HG02763 (cell line): Measurements from ENCODE around the gene EPS8L2.
"Not testable (repeated sequence)": the region's sequence is repeated elsewhere in the genome, so short reads cannot be mapped to it uniquely, and the experiment has no call there.

Experiments
- ATAC-seq: cut with Tn5 transposase; IDR thresholded peaks from one replicate; pipeline ENCODE4 v1.9.1; 2021; ENCODE audit warnings: mild to moderate bottlenecking, moderate library complexity; ENCODE audit not compliant: unreplicated experiment

The EPS8L2 gene

GRCh38 chr11:689625-690024 is 16.4 kb upstream of the EPS8L2 start:
- ATAC-seq, result no peak

DNA sequence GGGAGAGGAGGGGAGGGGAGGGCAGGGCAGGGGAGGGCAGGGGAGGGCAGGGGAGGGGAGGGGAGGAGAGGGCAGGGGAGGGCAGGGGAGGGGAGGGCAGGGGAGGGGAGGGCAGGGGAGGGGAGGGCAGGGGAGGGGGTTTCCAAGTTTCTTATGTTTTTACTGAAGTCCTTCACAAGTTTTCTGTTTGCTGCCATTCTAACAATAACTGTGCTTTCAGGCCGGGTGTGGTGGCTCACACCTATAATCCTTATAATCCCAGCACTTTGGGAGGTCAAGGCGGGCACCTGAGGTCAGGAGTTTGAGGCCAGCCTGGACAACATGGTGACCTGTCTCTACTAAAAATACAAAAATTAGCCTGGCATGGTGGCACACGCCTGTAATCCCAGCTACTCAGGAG is 15.8 kb upstream of the EPS8L2 start:
- ATAC-seq, result not testable (repeated sequence)

- ATAC-seq, result no peak
Measured at GRCh38 chr11:690738-691633, 15.0 kb upstream of the EPS8L2 start.

GRCh38 chr11:691710-692590 is 14.1 kb upstream of the EPS8L2 start:
- ATAC-seq, result no peak

GRCh38 chr11:692824-693414 is 13.1 kb upstream of the EPS8L2 start:
- no peak for ATAC-seq

GRCh38 chr11:693415-693831 is 12.6 kb upstream of the EPS8L2 start:
- no peak for ATAC-seq

DNA sequence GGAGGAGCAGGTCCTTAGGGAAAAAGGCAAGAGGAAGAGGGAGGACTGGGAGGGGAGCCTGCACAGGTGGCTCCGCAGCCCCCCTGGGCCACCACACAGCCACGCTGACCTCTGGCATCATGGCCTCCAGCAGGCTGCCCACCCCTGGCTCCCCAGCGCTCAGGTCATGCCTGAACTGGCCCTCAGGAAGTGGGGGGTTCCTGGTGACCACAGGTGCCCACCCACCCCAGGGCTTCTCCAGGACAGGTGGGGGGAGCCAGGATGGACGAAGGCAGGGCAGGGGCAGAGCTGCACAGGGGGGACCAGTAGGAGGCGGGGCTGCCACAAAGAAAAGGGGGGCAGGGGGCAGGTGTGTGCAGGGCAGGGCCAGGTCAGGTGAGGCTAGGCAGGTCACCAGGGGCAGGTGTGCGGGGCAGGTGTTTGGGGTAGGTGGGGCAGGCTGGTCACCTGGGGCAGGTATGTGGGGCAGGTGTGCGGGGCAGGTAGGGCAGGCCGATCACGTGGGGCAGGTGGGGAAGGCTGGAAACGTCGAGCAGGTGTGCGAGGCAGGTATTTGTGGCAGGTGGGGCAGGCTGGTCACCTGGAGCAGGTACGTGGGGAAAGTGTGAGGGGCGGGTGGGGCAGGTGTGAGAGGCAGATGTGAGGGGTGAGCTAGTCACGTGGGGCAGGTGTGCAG is 12.0 kb upstream of the EPS8L2 start:
- ATAC-seq, result no peak

GRCh38 chr11:694563-695287 is 11.3 kb upstream of the EPS8L2 start, which contains the start of gene DEAF1:
Gene DEAF1 (minus strand): TSS chr11:695222. CDS start chr11:695047, 175 bp downstream.
- ATAC-seq, result peak; percentile 74

GRCh38 chr11:695288-695537 is 10.8 kb upstream of the EPS8L2 start:
- ATAC-seq, result no peak

DNA sequence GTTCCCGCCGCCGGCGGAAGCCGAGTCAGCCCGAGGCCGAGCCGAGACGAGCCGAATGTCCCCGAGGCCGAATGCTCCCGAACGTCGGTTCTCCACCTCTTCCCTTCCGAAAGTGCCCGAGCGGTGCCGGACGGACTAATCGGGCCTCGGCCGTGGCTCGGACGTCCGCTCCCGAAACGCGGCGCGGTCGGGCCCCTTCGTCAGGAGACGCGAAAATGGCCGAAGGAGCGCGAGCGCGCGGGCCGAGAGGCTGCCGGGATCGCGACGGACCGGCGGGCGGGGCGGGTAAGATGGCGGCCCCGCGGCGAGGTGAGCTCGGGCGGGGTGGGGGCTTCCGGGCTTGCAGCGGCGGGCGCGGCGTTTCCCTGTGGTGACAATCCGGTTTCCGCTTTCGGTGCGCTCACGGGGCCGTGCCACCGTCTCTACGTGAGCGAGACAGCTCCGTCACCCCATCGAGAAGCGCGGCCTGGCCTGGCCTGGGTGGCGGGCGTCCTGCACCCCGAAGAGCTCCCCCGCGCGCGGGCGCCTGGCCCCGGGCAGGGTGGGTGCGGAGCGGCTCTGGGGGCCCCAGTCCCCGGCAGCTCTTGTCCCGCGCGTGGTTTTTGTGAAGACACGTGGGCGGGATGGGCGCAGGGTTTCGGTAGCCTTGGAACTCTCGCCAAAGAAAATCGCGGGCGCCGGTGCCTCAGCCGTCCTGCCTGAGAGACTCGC is 10.3 kb upstream of the EPS8L2 start, which contains the start of gene TMEM80:
TMEM80 (plus strand) TSS at position 279 of the 711 bp plus-strand sequence; CDS start at position 291, 12 bp downstream.
- peak; percentile 70 for ATAC-seq

DNA sequence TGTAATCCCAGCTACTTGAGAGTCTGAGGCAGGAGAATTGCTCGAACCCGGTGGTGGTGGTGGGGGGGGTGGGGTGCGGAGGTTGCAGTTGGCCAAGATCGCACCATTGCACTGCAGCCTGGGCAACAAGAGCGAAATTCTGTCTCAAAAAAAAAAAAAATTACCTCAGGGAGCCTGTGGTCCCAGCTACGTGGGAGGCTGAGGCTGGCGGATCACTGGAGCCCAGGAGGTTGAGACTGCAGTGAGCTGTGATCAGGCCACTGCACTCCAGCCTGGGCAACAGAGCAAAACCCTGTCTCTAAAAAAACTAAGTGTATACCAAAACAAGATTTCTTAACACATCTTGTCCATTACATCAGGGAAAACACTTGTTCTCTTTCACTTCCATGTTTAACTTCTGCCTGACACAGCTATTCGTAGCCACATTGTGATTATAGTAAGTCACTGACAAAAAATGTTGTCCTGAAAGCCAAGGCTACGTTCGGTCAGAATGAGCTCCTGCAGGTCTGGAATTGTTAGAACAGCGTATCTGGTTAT is 9.0 kb upstream of the EPS8L2 start:
- no peak for ATAC-seq

- no peak for ATAC-seq
Measured at GRCh38 chr11:697811-698311, 8.2 kb upstream of the EPS8L2 start.

DNA sequence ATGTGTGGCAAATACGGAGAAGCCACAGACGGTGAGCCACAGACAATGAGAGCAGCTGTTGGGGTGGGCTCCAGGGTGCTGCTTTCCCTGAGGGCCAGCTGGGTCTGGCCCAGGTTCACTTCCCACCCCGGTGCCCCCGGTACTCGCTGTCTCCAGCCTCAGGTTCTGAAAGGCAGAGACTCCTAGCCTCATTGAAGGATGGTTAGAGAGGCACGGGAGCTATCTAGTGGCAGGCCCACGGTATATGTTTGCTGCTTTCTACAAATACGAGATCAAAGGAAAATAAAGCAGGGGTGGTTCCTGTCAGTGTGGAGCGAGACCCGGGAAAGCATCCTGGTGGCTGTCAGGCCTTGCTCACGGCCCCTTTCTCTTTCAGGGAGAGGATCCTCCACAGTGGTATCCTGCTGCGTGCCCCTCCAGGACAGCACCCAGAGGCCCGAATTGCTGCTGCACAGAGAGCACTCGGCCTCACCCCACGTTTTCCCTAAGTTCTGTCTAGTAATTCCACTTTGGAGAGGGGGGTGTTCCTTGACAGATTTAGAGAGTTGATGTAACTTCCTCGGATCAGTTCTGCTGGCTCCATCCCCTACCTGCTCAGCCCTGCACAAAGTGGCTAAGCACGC is 7.4 kb upstream of the EPS8L2 start:
- ATAC-seq, result no peak

DNA sequence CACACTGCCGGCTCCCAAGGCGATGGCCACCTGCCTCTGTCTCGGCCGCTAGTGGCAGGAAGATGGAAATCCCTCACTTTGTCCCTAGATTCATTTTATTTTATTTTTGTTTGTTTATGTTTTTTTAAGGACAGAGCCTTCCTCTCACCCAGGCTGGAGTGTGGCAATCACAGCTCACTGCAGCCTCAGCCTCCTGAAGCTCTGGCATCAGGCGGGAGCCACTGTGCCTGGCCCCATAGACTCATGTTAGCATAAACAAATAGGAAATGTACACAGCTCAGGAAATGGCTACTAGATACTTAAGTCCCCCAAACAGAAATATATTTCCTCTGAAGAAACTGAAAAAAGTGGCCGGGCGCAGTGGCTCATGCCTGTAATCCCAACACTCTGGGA is 6.9 kb upstream of the EPS8L2 start:
- no peak for ATAC-seq

DNA sequence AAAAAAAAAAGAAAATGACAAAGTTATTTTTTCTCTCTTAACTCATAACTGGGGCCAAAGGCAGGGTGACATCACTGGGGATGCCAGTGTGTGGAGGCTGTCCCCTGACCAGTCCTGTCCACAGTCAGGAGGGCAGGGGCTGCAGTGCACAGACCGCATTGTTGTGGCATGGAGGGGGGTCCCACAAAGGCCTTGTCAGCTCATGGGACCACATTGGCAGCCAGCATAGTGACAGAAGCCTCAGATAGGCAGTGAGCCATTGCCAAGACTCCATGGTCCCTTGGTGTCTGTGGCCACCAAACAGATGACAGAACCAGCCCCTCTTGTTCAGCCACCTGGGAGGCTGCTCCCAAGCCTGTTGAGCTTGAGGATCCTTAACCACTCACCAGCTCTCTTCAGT is 6.3 kb upstream of the EPS8L2 start:
- no peak for ATAC-seq

GRCh38 chr11:701741-702461 is 4.1 kb upstream of the EPS8L2 start:
- no peak for ATAC-seq

DNA sequence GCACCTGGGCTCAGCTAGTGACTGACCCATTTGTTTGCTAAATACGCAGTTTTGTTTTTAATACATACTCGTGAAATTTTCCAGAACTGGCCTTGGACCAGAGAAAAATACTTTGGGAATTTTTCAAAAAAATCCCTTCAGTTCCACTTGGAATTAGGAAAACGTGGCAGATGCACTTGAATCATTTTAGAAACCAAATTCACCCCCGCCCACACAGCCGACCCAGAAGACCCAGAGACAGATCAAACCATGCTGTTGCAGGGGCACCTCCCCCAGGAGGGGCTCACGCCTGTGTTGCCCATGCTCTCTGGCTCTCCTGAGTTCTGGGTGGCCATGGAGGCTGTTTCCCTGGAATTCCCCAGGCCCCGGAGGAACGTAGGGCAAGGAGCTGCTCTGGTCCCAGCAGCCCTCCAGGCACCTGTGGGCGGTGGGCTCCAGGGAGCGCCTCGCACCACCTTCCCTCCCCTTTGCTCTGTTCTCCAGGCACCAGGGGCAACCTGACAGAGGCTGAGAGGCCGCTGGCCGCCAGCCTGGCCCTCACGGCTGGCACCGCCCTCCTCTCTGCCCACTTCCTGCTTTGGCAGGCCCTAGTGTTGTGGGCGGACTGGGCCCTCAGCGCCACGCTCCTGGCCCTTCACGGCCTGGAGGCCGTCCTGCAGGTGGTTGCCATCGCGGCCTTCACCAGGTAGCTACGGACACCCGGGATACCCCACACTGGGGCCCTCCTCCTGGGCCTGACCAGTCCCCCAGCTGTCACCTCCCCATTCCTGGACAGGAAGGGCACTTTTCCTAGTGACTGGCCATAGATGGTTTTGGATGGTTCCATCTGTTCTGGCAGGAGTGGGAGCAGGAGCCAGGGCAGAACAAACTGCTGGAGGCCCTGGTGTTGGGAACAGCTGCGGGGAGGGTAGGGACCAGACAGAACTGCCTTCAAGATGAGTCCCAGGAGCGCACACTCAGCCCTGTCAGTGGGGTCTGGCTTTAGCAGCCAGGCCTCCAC is 3.3 kb upstream of the EPS8L2 start:
- ATAC-seq, result no peak
